IPS-NIHi7 (cell line): ENCODE measurements around the gene SNAP91.
"Not testable (repeated sequence)": the region's sequence is repeated elsewhere in the genome, so short reads cannot be mapped to it uniquely, and the experiment has no call there.

Experiments used
- DNase-seq: peaks from one replicate; pipeline ENCODE4 v3.0.0; 2012; ENCODE audit warnings: mixed read lengths; ENCODE audit errors: extremely low spot score

The SNAP91 gene

DNA sequence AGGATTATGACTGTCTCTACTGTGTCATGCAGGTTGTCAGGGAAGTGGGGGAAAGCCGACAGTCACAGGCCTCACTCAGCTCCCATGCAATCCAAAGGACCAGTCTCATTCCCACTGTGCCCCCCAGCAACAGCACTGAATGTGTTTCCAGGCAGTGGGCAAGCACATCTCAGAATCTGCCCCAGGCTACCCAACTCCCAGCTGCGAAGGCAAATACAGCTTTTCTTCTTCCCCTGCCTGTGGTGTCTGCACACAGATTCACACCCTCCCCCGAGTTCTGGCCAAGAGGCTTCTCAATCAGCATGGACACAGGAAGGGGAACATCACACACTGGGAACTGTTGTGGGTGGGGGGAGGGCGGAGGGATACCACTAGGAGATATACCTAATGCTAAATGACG, 75.3 kb downstream of the SNAP91 start:
- DNase-seq = peak; percentile 12

DNA sequence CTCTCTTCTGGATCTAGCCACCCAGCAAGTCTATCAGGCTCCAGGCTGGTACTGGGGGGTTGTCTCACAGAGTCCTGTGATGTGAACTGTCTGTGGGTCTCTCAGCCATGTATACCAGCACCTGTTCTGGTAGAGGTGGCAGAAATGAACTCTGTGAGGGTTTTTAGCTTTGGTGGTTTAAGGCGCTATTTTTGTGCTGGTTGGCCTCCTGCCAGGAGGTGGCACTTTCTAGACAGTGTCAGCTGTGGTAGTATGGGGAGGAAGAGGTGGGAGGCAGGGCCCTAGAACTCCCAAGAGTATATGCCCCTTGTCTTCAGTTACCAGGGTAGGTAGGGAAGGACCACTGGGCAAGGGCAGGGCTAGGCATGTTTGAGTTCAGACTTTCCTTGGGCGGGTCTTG, 75.8 kb downstream of the SNAP91 start:
- no peak for DNase-seq

DNA sequence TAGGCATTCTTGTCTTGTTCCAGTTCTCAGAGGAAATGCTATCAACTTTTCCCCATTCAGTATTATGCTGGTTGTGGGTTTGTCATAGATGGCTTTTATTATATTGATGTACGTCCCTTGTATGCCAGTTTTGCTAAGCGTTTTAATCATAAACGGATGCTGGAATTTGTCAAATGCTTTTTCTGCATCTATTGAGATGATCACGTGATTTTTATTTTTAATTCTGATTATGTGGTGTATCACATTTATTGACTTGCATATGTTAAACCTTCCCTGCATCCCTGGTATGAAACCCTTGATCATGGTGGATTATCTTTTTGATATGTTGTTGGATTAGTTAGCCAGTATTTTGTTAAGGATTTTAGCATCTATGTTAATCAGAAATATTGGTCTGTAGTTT, 79.0 kb downstream of the SNAP91 start:
- DNase-seq = not testable (repeated sequence)

DNA sequence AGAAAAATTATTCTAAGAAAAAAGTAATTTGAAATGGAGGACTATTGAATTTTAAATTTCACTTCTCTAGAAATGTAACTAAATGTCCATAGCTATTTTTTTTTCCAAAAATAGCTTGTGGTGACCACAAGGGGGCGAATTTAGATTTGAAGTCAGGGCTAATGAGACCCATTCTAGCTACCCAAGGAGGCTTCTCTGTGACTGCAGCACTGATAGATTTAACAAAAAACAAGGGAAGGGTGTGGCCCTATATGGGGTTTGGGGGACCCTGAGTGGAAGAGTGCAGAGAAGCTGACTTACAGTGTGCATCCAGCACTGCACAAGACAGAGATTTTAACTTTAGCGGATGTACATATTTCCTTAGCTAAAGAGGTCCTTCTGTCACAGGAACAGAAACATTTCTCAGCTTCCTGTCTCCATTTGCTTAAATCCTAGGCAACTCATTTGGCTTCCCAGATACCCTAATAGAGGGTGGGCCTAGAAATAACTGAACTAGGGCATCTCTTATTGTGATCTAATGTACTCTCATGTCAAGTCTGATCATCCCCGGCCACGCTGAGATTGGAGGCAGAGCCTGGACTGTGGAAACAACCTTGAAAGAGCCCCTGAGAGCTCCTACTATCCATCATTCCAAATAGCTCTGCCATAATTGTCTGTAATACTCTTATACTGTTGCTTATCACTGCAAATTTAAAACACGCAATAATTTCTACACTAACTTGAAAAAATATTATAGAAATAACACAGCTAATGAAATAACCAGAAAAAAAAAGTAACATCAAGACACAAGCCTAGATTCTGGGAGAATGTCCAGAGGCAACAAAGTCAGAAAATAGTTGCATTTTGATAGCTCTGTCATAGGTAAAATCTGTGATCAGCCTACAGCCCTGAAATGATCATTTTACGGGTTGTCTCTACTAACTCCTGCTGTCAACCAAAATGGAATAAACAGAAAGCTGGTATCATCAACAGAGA, 93.6 kb downstream of the SNAP91 start:
- DNase-seq = peak; percentile 40

DNA sequence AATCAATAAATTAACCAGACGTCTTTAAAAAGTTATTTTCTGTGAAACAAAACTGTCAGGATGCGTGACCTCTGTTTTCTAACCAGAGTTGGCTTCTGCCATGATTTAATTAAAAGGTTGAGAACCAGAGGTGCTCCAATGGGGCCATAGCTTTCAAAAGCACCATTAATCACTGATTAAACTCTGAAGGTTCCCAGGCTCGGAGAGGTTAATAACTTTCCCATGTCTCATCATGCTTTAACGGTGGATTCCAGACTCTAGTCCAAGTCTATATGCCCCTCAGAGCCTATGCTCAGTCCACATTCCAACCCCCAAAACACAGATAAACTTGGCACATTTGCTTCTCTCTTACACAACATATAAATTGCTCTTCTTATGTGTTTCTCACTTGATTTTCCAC, 95.5 kb downstream of the SNAP91 start:
- DNase-seq = no peak

DNA sequence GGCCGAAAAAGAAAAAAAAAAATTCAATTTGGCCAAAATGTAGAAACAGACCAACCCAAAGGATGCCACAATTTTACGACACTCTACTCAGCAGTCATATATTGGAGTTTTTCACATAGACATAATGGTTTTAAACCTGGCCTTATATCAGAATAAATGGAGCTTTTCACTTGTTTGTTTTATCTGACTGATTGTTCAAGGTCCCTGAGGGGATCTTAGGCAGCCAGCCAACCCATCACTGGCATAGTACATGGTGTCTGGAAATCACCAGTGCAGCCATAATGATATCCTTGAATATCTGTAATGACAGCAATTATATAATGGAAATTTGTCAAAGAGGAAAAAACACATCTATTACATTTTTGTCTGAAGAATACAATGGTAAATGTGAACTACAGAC, 99.7 kb downstream of the SNAP91 start:
- DNase-seq = no peak

DNA sequence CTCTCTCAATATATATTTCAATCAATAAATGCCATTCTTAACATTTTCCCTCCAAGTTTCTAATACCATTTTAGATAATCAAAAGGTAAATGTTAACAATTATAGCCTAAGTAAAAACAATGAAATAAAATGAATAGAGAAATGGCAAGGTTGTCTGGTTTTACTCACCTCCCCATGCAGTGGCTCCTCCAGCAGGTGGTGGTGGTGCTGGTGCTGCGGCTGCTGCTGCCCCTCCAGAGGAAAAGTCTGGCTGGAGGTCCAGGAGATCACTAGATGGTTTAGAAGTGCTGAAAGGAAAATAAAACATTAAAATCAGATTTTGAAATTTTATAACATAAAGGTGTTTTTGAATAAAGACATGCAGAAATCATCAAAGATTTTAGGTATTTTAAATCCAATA, 103.4 kb downstream of the SNAP91 start:
- peak; percentile 10 for DNase-seq

DNA sequence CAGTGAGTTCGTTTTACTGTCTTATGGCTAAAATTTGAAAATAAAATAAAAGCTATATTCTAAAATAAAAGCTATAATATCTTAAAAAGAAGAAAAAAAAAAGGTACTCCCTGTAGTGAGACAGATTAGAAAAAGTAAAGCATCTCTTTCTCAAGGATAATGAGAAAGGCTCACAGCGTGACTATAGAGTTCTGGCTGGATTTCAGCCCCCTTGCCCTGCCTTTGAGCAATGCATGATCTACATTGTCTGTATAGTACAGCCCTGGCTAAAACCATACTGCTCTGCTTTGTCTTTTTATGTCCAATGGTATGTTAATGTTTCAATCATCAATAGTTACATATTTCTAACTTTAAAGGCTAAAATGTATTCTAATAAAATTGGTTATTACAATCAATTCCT, 105.3 kb downstream of the SNAP91 start:
- no peak for DNase-seq

DNA sequence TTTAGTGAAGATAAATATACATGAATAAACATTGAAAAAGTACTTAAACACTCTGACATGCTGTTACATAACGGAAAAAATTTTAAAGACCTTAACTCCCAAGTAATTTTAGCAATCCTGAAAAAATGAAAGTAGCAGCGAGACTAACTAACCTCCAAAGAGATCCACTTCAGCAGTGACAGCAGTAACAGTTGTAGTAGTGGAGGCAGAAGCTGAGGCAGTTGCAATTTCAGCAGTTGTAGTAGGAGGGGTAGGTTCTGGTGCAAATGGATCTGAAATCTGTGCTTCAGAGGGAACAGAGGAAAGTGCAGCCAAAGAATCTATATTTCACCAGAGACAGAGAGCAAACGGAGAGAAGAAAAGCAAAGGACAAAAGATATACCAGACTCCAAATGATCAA, 107.8 kb downstream of the SNAP91 start:
- no peak for DNase-seq

DNA sequence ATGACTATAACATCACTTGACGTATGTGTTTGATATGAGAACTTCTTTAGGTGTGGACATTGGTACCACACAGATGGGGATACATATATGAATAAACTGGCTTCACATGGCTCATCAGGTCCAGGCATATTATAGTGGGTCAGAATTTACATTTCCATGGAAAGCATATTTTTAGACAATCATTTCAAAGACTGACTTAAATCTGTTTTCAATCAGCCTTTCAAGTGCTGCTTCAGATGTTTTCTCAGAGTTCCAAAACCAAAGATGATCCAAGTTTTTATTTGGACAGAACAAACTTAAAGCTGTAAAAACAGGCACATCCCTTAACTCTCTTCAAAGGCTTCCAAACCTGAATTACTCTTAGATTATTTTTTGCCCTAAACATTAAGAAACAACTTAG, 108.4 kb downstream of the SNAP91 start:
- no peak for DNase-seq

DNA sequence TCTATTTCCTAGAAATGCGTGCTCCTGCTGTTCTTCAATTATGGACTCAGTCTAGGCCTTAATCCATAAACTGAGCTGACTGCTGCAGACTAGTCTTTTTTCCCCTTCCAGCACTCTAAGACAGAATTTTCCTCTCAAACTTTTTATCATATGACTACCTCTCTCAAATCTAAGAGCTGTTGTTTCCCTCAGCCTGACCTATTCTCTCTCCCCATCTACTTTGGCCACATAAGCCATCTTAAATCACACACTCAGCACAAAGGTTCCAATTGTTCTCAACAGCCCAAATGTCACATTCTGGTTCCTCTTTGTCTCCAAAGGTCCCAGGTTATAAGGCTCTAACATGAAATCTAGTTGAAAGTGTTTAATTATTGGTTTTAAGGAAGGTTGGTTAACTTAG, 111.4 kb downstream of the SNAP91 start:
- no peak for DNase-seq

DNA sequence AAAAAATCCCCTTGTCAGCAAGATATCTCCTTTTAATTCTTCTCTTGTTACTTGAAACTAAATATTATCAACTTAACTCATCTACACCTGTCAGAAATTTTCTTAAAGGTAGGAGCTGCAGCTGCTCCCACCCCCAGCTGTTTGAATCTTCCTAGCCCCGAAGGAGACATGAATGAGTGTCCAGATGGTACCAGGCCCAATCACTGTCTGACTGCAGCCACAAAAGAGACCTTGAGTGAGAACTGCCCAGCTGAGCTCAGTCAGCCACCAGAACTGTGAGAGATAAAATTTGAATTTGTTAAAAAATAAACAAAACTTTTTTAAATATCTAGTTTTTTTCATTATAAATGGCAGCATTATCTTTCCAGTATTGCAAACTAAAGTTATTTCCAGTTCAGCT, 111.8 kb downstream of the SNAP91 start:
- no peak for DNase-seq

DNA sequence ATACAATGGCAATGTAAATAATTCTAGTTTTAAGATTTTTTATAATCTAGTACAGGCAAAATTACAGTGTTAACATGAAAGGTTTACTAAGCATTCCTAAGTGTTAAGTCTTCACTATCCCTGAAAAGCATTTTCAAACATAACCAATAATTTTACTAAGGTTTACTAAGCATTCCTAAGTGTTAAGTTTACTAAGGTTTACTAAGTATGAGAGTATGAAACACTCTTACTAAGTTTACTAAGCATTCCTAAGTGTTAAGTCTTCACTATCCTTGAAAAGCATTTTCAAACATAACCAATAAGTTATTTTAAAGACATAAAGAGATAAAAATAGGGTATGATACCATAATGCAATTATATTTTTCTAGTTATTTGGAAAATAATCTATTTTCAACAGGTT, 114.0 kb downstream of the SNAP91 start:
- no peak for DNase-seq

DNA sequence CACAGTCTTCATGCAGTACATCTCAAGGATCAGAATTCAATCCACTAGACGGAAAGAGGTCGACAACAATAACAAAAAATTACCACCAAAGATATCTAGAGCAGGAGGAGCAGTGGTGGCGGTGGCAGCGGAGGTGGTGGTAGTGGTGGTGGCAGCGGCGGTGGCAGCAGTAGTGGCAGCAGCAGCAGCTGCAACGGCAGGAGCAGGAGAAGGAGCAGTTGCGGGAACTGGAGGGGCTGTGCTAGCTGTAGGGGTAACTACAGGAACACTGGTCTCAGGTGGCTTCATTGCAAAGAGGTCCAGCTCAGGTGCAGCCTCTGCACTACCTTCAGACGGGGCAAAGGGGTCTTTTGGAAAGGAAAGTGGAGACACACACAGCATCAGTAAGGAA, 115.5 kb downstream of the SNAP91 start:
- no peak for DNase-seq

DNA sequence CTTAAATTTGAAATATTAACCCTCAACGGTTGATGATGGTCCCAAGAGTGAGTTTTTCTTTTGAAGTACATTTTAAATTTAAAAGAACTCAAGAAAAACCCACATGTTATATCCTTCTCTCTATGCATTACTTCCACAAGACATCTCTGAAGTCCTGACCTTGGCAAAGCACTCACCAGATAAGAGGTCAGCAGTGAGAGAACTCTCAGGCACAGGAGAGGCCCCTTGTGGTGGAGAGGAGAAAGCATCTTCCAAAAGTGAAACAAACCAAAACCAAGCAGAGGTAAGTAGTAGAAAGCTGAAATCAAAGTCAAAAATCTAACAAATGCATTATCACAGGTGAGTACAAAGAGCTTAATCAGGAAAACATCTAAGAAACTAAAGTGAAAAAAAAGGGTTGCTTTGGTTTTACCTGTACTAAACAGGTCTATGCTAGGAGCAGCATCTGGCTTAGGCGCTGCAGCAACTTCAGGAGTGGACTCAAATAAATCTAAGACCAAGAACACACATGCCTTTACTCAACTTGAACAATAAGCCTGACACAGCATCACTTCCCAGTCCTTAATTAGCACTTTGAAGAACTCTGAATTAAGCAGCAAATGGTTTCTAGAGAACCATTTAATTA, 116.0 kb downstream of the SNAP91 start:
- DNase-seq = peak; percentile 47

DNA sequence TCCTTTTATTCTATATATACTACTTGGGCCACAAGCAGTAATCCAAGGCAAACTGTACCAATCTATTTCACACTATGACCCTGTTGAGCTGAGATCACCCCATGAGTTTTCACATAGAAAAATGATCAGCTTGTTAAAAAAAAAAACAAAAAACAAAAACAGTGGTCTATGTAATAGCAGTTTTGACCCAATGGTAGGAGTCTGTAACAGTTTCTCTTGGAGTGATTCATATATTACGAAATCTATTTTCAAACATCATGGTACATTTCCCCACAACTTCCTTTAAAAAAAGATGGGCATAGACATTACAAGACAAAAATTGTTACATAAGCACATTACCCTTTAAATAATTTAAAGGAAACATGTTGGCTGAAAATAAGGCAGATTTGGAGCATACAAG, 118.5 kb downstream of the SNAP91 start:
- no peak for DNase-seq

DNA sequence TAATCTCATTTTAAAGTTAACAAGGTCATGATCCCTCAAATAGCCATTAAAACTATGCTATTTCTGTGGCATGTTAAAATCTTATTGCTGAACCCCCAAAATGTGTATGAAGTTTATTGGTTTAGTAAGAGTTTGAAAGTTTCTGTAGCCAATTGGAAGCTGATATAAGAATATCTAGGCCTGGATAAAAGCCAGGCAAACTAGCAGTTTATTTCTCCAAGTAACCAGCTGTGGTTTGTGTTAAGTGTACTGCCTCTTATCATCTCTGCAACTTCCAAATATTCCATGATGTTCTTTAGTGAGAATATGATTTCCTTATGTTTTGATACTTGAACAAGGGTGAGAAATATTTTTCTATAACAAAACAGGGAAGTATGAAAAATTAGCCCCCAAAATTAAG, 119.8 kb downstream of the SNAP91 start:
- DNase-seq = no peak

DNA sequence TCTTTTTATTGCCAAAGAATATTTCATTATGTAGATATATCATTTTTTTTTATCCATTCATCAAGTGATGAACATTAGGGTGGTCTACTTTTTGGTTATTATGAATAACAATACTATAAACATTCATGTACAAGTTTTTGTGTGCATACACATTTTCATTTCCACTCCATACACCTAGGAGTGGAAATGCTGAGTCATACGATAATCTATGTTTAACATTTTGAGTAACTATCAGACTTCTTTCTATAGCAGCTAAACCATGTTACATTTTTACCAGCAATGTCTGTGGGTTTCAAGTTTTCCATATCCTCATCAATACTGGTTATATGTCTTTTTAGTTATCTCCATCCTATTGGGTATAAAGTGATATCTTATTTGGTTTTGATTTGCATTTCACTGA, 130.8 kb downstream of the SNAP91 start:
- DNase-seq = no peak

DNA sequence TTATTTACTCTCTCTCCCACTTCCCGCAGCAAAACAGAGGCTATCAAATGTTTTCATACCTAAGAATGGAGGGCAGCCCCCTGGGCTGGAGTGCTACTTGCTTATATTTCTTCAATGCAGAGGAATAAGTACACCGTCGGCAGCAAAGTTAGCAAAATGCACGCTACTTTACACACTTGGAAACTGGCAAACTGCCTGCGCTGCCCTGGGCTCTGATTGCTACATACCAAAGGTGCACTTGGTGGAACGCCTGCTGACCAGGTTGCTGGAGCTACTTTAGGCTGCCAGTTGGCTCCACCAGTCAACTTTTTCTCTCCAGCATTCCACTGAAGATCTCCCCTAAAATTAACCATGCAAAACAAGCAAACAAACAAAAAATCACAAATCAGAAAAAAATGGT, 134.1 kb downstream of the SNAP91 start:
- no peak for DNase-seq

DNA sequence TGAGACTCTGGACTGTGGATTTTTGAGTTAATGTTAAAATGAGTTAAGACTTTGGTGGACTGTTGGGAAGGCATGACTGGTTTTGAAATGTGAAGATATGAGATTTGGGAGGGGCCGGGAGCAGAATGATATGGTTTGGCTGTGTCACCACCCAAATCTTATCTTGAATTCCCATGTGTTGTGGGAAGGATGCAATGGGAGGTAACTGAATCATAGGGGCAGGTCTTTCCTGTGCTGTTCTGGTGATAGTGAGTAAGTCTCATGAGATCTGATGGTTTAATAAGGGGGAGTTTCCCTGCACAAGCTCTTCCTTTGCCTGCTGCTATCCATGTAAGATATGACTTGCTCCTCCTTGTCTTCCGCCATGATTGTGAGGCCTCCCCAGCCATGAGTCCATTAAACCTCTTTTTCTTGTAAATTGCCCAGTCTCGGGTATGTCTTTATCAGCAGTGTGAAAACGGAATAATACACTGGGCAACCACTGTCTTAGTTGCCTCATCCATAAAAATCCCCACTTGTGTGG, 137.2 kb downstream of the SNAP91 start:
- not testable (repeated sequence) for DNase-seq

DNA sequence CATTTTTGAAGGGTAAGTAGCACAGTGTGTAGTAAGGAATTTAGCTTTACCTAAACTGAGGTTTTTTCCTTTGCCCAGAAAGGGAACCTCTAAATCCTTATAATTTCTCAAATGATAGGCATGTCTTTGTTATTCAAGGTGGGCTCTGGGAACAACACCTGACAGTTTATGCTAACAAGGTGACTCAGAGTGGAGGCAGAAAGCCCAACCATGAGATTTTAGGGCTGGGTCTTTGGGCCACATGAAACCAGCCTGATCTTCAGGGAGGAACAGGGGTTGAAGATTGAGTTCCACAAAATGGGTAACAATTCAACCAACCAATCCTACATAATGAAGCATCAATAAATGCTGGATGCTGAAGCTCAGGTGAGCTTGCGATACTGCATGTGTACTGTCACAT, 149.9 kb downstream of the SNAP91 start:
- no peak for DNase-seq

DNA sequence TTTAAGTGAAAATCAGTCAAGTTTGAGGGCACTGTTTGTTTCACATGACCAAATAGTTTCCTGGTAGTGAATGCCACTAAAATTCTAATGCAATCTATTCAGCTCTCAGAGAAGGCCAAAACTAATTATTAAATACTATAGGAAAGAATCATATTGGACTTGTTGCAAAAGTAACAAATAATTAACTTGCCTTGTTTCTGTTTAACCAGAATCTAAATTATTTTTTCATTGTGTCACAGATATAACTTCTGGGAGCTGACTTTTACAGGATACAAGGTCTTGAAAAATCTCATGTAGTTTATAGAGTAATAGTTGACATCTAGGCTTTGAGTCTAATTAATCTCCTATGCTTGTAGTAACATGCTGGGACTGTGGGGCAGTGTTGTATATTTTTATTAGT, 152.0 kb downstream of the SNAP91 start:
- DNase-seq = no peak

DNA sequence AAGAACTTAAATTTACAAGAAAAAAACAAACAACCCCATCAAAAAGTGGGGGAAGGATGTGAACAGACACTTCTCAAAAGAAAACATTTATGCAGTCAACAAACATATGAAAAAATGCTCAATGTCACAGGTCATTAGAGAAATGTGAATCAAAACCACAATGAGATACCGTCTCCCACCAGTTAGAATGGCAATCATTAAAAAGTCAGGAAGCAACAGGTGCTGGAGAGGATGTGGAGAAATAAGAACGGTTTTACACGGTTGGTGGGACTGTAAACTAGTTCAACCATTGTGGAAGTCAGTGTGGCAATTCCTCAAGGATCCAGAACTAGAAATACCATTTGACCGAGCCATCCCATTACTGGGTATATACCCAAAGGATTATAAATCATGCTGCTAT, 157.2 kb downstream of the SNAP91 start:
- not testable (repeated sequence) for DNase-seq
